Measurements from ENCODE around the gene C4B.

DNA sequence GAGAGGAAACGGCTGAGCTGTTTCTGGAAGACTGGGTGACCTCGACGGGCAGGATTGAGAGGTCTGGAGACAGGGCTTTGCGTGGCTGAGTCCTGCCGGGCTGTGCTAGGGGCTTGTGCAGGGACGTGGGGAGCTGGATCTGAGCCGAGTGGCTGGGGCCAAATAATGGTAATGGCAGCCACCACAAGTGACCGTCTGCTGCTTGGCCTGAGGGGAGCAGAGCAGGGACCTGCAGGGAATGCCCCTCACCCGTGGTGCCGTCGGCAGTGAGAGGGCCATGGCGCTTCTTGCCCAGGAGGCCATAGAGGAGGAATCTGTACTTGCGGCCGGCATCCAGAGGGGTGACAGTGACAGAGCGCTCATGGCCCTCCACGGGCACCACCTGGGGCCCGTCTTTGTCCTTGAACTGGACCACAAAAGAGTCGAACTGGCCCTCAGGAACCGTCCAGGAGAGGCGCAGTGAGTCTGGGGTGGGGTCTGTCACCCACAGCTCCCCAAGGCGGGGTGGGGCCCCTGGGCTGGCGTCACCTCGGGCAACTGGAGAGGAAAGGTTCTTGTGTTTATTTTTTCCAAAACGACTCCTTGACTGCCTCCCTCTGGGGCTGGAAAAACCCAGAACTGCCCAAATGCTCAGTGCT, 55.4 kb downstream of the C4B start:
- no peak for TF ChIP-seq ZNF134 (CRISPR knock-in tag; conservative IDR thresholded peaks at IDR 0.05)
- TF ChIP-seq, protein P1, sequence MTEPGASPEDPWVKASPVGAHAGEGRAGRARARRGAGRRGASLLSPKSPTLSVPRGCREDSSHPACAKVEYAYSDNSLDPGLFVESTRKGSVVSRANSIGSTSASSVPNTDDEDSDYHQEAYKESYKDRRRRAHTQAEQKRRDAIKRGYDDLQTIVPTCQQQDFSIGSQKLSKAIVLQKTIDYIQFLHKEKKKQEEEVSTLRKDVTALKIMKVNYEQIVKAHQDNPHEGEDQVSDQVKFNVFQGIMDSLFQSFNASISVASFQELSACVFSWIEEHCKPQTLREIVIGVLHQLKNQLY (CRISPR knock-in tag; conservative IDR thresholded peaks at IDR 0.05) = no peak
- no peak for TF ChIP-seq SP1 (CRISPR knock-in tag; IDR thresholded peaks at IDR 0.05)
- no peak for TF ChIP-seq HSF4 (CRISPR knock-in tag; IDR thresholded peaks at IDR 0.05; ENCODE audit: borderline replicate concordance)
- TF ChIP-seq, protein P2, sequence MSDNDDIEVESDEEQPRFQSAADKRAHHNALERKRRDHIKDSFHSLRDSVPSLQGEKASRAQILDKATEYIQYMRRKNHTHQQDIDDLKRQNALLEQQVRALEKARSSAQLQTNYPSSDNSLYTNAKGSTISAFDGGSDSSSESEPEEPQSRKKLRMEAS (CRISPR knock-in tag; IDR thresholded peaks at IDR 0.05) = no peak
- TF ChIP-seq, protein P3, sequence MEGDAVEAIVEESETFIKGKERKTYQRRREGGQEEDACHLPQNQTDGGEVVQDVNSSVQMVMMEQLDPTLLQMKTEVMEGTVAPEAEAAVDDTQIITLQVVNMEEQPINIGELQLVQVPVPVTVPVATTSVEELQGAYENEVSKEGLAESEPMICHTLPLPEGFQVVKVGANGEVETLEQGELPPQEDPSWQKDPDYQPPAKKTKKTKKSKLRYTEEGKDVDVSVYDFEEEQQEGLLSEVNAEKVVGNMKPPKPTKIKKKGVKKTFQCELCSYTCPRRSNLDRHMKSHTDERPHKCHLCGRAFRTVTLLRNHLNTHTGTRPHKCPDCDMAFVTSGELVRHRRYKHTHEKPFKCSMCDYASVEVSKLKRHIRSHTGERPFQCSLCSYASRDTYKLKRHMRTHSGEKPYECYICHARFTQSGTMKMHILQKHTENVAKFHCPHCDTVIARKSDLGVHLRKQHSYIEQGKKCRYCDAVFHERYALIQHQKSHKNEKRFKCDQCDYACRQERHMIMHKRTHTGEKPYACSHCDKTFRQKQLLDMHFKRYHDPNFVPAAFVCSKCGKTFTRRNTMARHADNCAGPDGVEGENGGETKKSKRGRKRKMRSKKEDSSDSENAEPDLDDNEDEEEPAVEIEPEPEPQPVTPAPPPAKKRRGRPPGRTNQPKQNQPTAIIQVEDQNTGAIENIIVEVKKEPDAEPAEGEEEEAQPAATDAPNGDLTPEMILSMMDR (IDR thresholded peaks at IDR 0.05 in 2 of 3, conservative IDR thresholded peaks at IDR 0.05 in 1 of 3; ENCODE audit: insufficient read depth in 2 of 3, low read depth in 1 of 3, low read length in 3 of 3) = no peak
- no peak for TF ChIP-seq SRF (CRISPR knock-in tag; IDR thresholded peaks at IDR 0.05)
- TF ChIP-seq NR2C2 (CRISPR knock-in tag; IDR thresholded peaks at IDR 0.05) = no peak
- TF ChIP-seq NR2C2 (tag; IDR thresholded peaks at IDR 0.05) = no peak
- TF ChIP-seq ZNF644 (tag; IDR thresholded peaks at IDR 0.05; ENCODE audit: low read depth) = no peak
- no peak for TF ChIP-seq CBX1 (IDR thresholded peaks at IDR 0.05; ENCODE audit: low read depth)

Measured in K562 (cell line).